ENCODE measurements around the gene DPCD.

The DPCD gene

DNA sequence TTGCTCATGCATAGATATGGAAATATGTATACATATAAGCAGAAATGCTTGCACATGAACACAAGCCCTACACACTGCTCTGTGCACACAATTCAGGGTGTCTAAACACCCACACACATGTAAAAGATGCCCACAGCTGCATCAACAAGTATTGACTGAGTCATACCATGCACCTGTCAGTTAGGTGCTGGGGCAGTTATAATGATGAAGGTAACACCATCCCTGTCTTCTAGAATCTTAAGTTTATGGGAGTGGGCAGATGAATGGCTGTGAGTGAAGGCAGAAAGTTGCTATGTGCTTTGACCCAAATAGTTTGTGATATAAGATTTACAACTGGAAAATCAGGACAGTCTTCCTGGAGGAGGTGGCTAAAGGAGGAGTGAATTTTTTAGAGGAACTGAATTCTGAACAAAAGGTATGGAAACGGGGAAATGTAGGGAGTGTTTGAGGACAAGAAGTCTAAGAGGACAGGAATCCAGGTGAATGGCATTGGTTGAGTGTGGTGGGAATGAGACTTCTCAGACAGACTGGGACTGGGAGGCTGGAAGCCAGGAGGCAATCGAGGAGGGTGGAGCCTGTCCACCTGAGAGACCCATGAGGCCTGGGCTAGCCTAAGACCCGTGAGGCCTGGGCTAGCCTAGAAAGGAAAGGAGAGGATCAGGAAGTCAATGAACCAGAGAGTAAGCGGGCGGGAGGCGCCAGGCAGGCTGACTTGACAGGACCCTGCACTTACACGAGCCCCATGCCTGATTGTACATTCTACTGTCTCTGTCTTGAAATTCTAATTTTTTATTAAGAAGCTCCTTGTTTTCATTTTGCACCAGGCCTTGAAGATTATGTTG is 20.7 kb upstream of the DPCD start:
- no peak for DNase-seq (ENCODE audit: low read depth)

- DNase-seq (ENCODE audit: low read depth) = no peak
These were observed 19.9 kb upstream of the DPCD start for GRCh38 chr10:101568054-101568745.

- no peak for DNase-seq (ENCODE audit: low read depth)
These were observed 18.8 kb upstream of the DPCD start for GRCh38 chr10:101569323-101569621.

DNA sequence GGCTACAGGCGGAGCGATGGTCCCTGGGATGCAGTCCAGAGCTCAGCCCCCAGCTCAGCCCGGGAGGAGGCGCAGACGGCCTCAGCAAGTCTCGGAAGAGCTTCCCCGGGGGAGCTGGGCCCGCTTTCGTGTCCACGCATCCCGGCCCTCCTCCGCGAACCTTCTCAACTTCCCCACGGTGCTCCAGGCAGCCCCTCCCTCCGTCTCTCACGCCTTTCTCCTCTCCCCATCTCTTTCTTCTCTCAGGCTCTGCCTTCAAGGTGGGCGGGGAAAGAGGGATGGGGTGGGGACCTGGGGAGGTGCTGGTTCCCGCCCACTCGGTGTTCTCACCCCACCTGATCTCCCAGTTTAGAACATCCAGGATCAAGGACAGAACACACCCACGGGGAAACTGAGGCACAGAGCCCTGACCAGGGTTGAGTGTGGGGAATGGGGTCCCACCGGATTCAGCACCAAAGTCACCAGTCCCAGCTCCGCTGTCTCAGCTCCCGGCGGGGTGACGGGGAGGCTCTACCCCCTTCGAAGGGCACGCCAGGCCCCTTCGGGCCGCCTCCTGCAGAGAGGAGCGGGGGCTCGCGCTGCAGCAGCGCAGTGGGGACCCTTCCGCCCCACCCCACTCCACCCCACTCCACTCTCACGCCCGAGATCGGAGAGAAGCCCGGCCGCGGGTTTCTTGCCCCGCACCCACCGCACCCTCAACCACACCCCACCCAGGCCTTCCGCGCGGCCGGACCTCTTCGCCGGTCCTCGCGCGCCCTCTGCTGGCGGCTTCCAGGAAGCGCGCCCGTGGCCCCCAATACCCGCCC is 18.3 kb upstream of the DPCD start:
- peak; percentile 75 for DNase-seq (ENCODE audit: low read depth)

GRCh38 chr10:101570428-101571270 is 17.5 kb upstream of the DPCD start:
- no peak for DNase-seq (ENCODE audit: low read depth)

DNA sequence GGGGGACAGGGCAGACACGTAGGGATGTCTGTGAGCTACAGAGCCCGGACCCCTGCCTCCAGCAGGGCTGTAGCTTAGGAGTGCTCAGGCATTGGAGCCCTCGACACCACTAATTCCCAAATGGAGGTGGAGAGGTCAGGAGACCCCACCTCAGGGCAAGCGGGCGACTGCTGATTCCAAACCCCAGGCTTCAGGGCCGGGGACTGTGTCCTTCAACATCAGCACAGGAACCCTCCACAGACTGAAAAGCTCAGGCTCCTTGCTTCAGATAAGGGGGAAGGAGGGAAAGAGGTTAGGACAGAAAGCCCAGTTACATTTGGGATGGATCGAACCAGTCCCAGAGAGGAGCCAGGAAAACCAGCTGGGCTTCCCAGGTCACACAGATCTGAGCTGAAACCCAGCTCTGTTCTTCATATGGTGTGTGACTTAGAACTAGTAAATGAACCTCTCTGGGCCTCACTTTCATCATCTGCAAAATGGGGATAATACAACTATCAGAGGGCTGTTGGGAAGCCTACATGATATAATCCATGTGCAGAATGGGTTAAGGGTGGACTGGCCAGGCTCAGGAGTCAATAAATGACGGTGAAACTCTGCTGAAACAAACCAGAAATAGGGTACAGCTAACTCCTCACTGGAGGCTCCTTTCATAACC is 16.7 kb upstream of the DPCD start:
- DNase-seq (ENCODE audit: low read depth) = no peak

GRCh38 chr10:101572126-101572525 is 16.0 kb upstream of the DPCD start:
- no peak for DNase-seq (ENCODE audit: low read depth)

GRCh38 chr10:101572785-101573184 is 15.3 kb upstream of the DPCD start:
- no peak for DNase-seq (ENCODE audit: low read depth)

GRCh38 chr10:101573885-101574753 is 14.0 kb upstream of the DPCD start:
- no peak for DNase-seq (ENCODE audit: low read depth)

- no peak for DNase-seq (ENCODE audit: low read depth)
These were observed 13.0 kb upstream of the DPCD start for GRCh38 chr10:101575091-101575490.

DNA sequence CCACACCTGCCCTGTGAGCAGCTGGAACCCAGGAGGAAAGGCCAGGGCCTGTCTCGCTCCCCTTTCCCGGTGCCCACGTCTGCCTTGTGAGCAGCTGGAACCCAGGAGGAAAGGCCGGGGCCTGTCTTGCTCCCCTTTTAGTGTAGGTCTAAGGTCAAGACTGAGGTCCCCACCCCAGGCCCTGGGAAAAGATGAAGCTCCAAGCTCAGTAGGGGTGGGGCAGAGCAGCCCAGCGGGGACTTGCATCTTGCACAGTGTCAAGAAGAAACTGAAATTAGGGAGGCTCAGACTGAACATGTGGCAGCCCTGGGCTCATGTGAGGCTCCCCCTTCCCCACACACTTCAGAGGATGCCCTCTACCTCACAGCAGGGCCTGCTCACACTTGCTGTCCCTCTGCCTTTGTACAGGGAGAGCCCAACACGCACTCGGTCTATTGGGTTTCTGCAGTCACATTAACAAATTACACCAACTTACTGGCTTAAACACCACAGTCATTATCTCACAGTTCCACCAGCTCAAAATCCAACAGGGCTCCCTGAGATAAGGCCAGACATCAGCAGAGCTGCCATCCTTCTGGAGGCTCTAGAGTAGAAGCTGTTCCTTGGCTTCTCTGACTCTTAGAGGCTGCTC is 12.4 kb upstream of the DPCD start:
- DNase-seq (ENCODE audit: low read depth) = no peak

DNA sequence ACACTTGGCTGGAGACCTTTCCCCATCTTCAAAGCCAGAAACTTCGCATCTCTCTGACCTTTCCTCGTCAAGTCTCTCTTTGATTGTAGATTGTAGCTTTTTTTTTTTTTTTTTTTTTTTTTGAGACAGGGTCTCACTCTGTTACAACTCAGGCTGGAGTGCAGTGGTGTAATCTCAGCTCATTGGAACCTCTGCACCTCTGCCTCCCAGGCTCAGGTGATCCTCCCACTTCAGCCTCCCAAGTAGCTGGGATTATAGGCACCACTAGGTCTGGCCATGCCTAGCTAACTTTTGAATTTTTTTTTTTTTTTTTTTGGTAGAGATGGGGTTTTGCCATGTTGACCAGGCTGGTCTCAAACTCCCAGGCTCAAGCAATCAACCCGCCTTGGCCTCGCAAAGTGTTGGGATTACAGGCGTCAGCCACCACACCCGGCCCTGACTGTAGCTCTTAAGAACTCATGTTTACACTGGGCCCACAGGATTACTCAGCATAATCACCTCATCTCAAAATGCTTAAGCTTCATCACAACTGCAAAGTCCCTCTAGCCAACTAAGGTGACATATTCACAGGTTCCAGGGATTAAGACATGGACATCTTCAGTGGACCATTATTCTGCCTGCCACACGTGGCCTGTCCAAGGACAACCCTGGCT is 11.8 kb upstream of the DPCD start:
- no peak for DNase-seq (ENCODE audit: low read depth)

- no peak for DNase-seq (ENCODE audit: low read depth)
These were observed 10.8 kb upstream of the DPCD start for GRCh38 chr10:101577121-101577871.

- no peak for DNase-seq (ENCODE audit: low read depth)
These were observed 9.9 kb upstream of the DPCD start for GRCh38 chr10:101578192-101578591.

- DNase-seq (ENCODE audit: low read depth) = no peak
These were observed 9.2 kb upstream of the DPCD start for GRCh38 chr10:101578803-101579515.

GRCh38 chr10:101579516-101579870 is 8.6 kb upstream of the DPCD start:
- DNase-seq (ENCODE audit: low read depth) = no peak

GRCh38 chr10:101580486-101581399 is 7.4 kb upstream of the DPCD start:
- DNase-seq (ENCODE audit: low read depth) = no peak
